GM21619 (cell line): Measurements from ENCODE around the gene NR6A1.

Source experiments
- ATAC-seq: cut with Tn5 transposase; IDR thresholded peaks from one replicate; pipeline ENCODE4 v1.9.1; 2021; ENCODE audit not compliant: unreplicated experiment

Gene NR6A1

GRCh38 chr9:124797343-124798103 is 26.4 kb upstream of the NR6A1 start:
- no peak for ATAC-seq

GRCh38 chr9:124795881-124796431 is 24.8 kb upstream of the NR6A1 start:
- ATAC-seq, result no peak

GRCh38 chr9:124794902-124795491 is 23.9 kb upstream of the NR6A1 start:
- no peak for ATAC-seq

GRCh38 chr9:124793015-124793541 is 22.0 kb upstream of the NR6A1 start:
- ATAC-seq, result no peak

- no peak for ATAC-seq
Measured at GRCh38 chr9:124792257-124793014, 21.3 kb upstream of the NR6A1 start.

GRCh38 chr9:124790801-124791505 is 19.8 kb upstream of the NR6A1 start:
- no peak for ATAC-seq

- no peak for ATAC-seq
Measured at GRCh38 chr9:124790301-124790700, 19.2 kb upstream of the NR6A1 start.

GRCh38 chr9:124789531-124789930 is 18.4 kb upstream of the NR6A1 start:
- no peak for ATAC-seq

- no peak for ATAC-seq
Measured at GRCh38 chr9:124788542-124789217, 17.6 kb upstream of the NR6A1 start.

GRCh38 chr9:124786881-124787573 is 15.9 kb upstream of the NR6A1 start:
- no peak for ATAC-seq

GRCh38 chr9:124784509-124784908 is 13.4 kb upstream of the NR6A1 start:
- no peak for ATAC-seq

- no peak for ATAC-seq
Measured at GRCh38 chr9:124783830-124784229, 12.7 kb upstream of the NR6A1 start.

GRCh38 chr9:124782661-124783574 is 11.8 kb upstream of the NR6A1 start:
- ATAC-seq, result no peak

- ATAC-seq, result no peak
Measured at GRCh38 chr9:124781967-124782660, 11.0 kb upstream of the NR6A1 start.

- ATAC-seq, result no peak
Measured at GRCh38 chr9:124780757-124781151, 9.6 kb upstream of the NR6A1 start.

GRCh38 chr9:124780060-124780756 is 9.1 kb upstream of the NR6A1 start:
- ATAC-seq, result no peak

- no peak for ATAC-seq
Measured at GRCh38 chr9:124779368-124780059, 8.4 kb upstream of the NR6A1 start.
